IMR-90 (cell line): ENCODE data around the gene RARRES2. TPM values are rescaled to one million over a fixed set of nuclear protein-coding genes. Genes with fewer than 3 reads are reported as not detected.

Source experiments
- ATAC-seq: fragments of 200-7000 bp; cut with Tn5 transposase; 2 replicates; pipeline ENCODE4 v1.9.1; 2020; ENCODE audit warnings: low read depth, mild to moderate bottlenecking, moderate library complexity
- BruUV-seq: library from RNA; stranded (reverse); fragments of 400-500 nt; replicated peaks from 2 replicates; lab custom pipeline; 2021; lab: Mats Ljungman, UMichigan
- CTCF ChIA-PET: fragments of 300-600 bp; formaldehyde crosslinking; extraction: SDS; loops from one replicate; lab custom pipeline; 2021; ENCODE audit warnings: antibody characterized with exemption; lab: Yijun Ruan, JAX
- POLR2A ChIA-PET: fragments of 300-600 bp; sonication (Branson Sonifier 250); formaldehyde crosslinking; loops from one replicate; lab custom pipeline; 2022; ENCODE audit warnings: antibody characterized with exemption; ENCODE audit not compliant: unreplicated experiment; lab: Charles Lee
- DNase-seq: peaks from one replicate; pipeline ENCODE4 v3.0.0; 2013
- H2AFZ ChIP-seq: replicated peaks from 2 replicates; pipeline ENCODE3; 2013; ENCODE audit warnings: low read length, mild to moderate bottlenecking; ENCODE audit not compliant: poor library complexity
- H2AK5ac ChIP-seq: 2 replicates; pipeline ENCODE4 v1.6.1; 2013; ENCODE audit warnings: low read depth, low read length, inconsistent platforms
- H2AK9ac ChIP-seq: replicated peaks from 2 replicates; pipeline ENCODE3; 2013; ENCODE audit warnings: mild to moderate bottlenecking, low read depth, low read length, moderate library complexity; ENCODE audit not compliant: poor library complexity
- H2BK120ac ChIP-seq: 2 replicates; pipeline ENCODE4 v1.6.1; 2013; ENCODE audit warnings: low read depth, low read length, inconsistent platforms
- H2BK15ac ChIP-seq: 3 replicates; pipeline ENCODE4 v1.6.1; 2013; ENCODE audit warnings: low read depth, low read length, inconsistent platforms
- H2BK20ac ChIP-seq: 2 replicates; pipeline ENCODE4 v1.6.1; 2013; ENCODE audit warnings: low read depth, mild to moderate bottlenecking, inconsistent platforms, low read length, moderate library complexity
- H2BK5ac ChIP-seq: 2 replicates; pipeline ENCODE4 v1.6.1; 2013; ENCODE audit warnings: mild to moderate bottlenecking, low read depth, low read length, inconsistent platforms; ENCODE audit not compliant: poor library complexity, severe bottlenecking
- H3K14ac ChIP-seq: replicated peaks from 2 replicates; pipeline ENCODE4 v1.6.1; 2013; ENCODE audit warnings: low read depth, low read length, inconsistent platforms
- H3K18ac ChIP-seq: 2 replicates; pipeline ENCODE4 v1.6.1; 2013; ENCODE audit warnings: low read depth, low read length, control low read depth
- H3K23ac ChIP-seq: 2 replicates; pipeline ENCODE4 v1.6.1; 2013; ENCODE audit warnings: low read depth, low read length, inconsistent platforms
- H3K27ac ChIP-seq: 2 replicates; pipeline ENCODE4 v1.5.1; 2013; ENCODE audit warnings: mild to moderate bottlenecking, control low read depth, low read length; ENCODE audit not compliant: insufficient read depth
- H3K27me3 ChIP-seq: 2 replicates; pipeline ENCODE4 v1.6.1; 2013; ENCODE audit warnings: low read length; ENCODE audit not compliant: control insufficient read depth, insufficient read depth
- H3K36me3 ChIP-seq: 2 replicates; pipeline ENCODE4 v1.6.1; 2013; ENCODE audit warnings: low read length, mixed read lengths; ENCODE audit not compliant: control insufficient read depth, insufficient read depth
- H3K4ac ChIP-seq: 2 replicates; pipeline ENCODE4 v1.6.1; 2013; ENCODE audit warnings: low read depth, low read length, inconsistent platforms
- H3K4me1 ChIP-seq: 2 replicates; pipeline ENCODE4 v1.6.1; 2013; ENCODE audit warnings: low read length, mixed read lengths; ENCODE audit not compliant: control insufficient read depth, insufficient read depth
- H3K4me2 ChIP-seq: 2 replicates; pipeline ENCODE4 v1.6.1; 2013; ENCODE audit warnings: low read depth, mild to moderate bottlenecking, control low read depth, low read length, moderate library complexity
- H3K4me3 ChIP-seq: 2 replicates; pipeline ENCODE4 v1.5.1; 2013; ENCODE audit warnings: low read depth, mild to moderate bottlenecking, control low read depth, low read length, moderate library complexity; ENCODE audit not compliant: insufficient read depth
- H3K56ac ChIP-seq: 2 replicates; pipeline ENCODE4 v1.6.1; 2013; ENCODE audit warnings: low read length, inconsistent platforms; ENCODE audit not compliant: insufficient read depth; ENCODE audit errors: extremely low read depth
- H3K79me1 ChIP-seq, 2 experiments: 2 replicates each; pipeline ENCODE4 v1.6.1; 2013; ENCODE audit warnings: low read length in 2 of 2, inconsistent platforms in 1 of 2, low read depth in 1 of 2
- H3K9ac ChIP-seq: 2 replicates; pipeline ENCODE4 v1.6.1; 2013; ENCODE audit warnings: low read depth, low read length, control low read depth
- H3K9me1 ChIP-seq: 2 replicates; pipeline ENCODE4 v1.6.1; 2013; ENCODE audit warnings: low read length, inconsistent platforms; ENCODE audit not compliant: insufficient read depth
- H3K9me3 ChIP-seq: 2 replicates; pipeline ENCODE4 v1.6.1; 2013; ENCODE audit warnings: low read length; ENCODE audit not compliant: control insufficient read depth, insufficient read depth
- H4K20me1 ChIP-seq: 2 replicates; pipeline ENCODE4 v1.6.1; 2013; ENCODE audit warnings: low read length, inconsistent platforms; ENCODE audit not compliant: insufficient read depth
- H4K5ac ChIP-seq: 2 replicates; pipeline ENCODE4 v1.6.1; 2013; ENCODE audit warnings: mild to moderate bottlenecking, low read depth, low read length, control low read depth
- H4K8ac ChIP-seq, 2 experiments: 2 replicates each; pipeline ENCODE4 v1.6.1; 2013; ENCODE audit warnings: low read depth in 2 of 2, low read length in 2 of 2, control low read depth in 1 of 2, inconsistent platforms in 1 of 2
- H4K91ac ChIP-seq: 2 replicates; pipeline ENCODE4 v1.6.1; 2013; ENCODE audit warnings: low read depth, low read length, inconsistent platforms; ENCODE audit not compliant: insufficient read depth
- MAFK ChIP-seq: IDR thresholded peaks from 2 replicates; pipeline ENCODE4 v1.6.1; 2012; ENCODE audit warnings: low read depth, low read length, improper control_type of control experiment
- dilution Hi-C: fragments of 300-500 bp; cut with HindIII; formaldehyde crosslinking; loops from one replicate; pipeline ENCODE4 v1.14.3; 2018; ENCODE audit warnings: low sequenced_read_pairs; ENCODE audit not compliant: unreplicated experiment
- in situ Hi-C: fragments of 300-500 bp; cut with MboI; formaldehyde crosslinking; loops from 3 replicates; pipeline ENCODE4 v1.14.3; 2019; ENCODE audit warnings: low sequenced_read_pairs, inconsistent platforms, mixed read lengths
- intact Hi-C: fragments of 100-400 bp; cut with micrococcal nuclease; formaldehyde crosslinking; loops from 2 replicates; pipeline ENCODE4 v1.10.0; 2022
- polyA plus RNA-seq, 3 experiments: library from polyadenylated mRNA; depleted of rRNA; stranded (reverse); fragments of >200 nt; gene quantifications; 2 replicates each; pipeline ENCODE4 v1.2.3, GENCODE V29; 2012; ENCODE audit warnings: low replicate concordance in 1 of 3
- total RNA-seq: library from RNA; depleted of rRNA; stranded (reverse); fragments of >200 nt; gene quantifications from 2 replicates; pipeline ENCODE4 v1.2.3, GENCODE V29; 2012

RARRES2 gene
- total and polyA plus RNA-seq, 2 of the 4 experiments (the other 2 are of a cell fraction), result 1.6 TPM; not detected in 1

- in situ Hi-C loops, result loop anchor here (25.0 kb wide), 1 partner anchor 429 kb away; the partner anchor contains the start of gene GIMAP5
- H2BK5ac ChIP-seq, result no peak overlapping the region
- no peak overlapping the region for H3K27ac ChIP-seq
- no peaks in the 10 kb centered on the region for H3K27me3 ChIP-seq
- no peak overlapping the region for H2BK15ac ChIP-seq
- no peaks in the 10 kb centered on the region for H3K36me3 ChIP-seq
- H3K14ac ChIP-seq, result no peak overlapping the region
- H3K9ac ChIP-seq, result no peak overlapping the region
- 0 out of 2 replicates have a peak, but pooled peaks cover 2% of the 10 kb centered on the region for H3K9me3 ChIP-seq
- ATAC-seq (no peak), DNase-seq (no peak)
- no peak overlapping the region for H4K91ac ChIP-seq
- H4K8ac ChIP-seq, result no peak overlapping the region
- ChIA-PET CTCF (no interaction called here), POLR2A (no interaction called here)
- no peak overlapping the region for H2BK120ac ChIP-seq
- H3K23ac ChIP-seq, result no peak overlapping the region
- no peak overlapping the region for H2AK5ac ChIP-seq
- H3K9me1 ChIP-seq, result 0 out of 2 replicates have a peak, but pooled peaks cover 3% of the 10 kb centered on the region
- no TSS peak for BruUV-seq
- dilution Hi-C loops, result no loop called here
- H4K5ac ChIP-seq, result no peak overlapping the region
- no peak overlapping the region for H3K18ac ChIP-seq
- no peak overlapping the region for H3K4ac ChIP-seq
- H3K4me1 ChIP-seq, result peaks cover 5% of the 10 kb centered on the region; the same call in 1 of the 2 replicates
- no peak overlapping the region for H3K56ac ChIP-seq
- intact Hi-C loops, result no loop called here
- no peak for TF ChIP-seq MAFK
- H2AK9ac ChIP-seq, result no peak overlapping the region
- H4K20me1 ChIP-seq, result no peaks in the 10 kb centered on the region
- H2AFZ ChIP-seq, result no peak overlapping the region
- H3K79me1 ChIP-seq, result no peaks in the 10 kb centered on the region
- H3K4me3 ChIP-seq, result no peak overlapping the region
- no peak overlapping the region for H2BK20ac ChIP-seq
- no peak overlapping the region for H3K4me2 ChIP-seq
Observed at GRCh38 chr7:150308575-150308974, 32.9 kb downstream of the RARRES2 start.
